Mucosa of descending colon (tissue), 3 donors: ENCODE measurements around the gene FAM177A1. TPM values are rescaled to one million over a fixed set of nuclear protein-coding genes. Genes with fewer than 3 reads are reported as not detected.

ENCODE experiments used
- ATAC-seq: fragments of 200-7000 bp; cut with Tn5 transposase; one replicate; pipeline ENCODE4 v1.9.1; 2020; ENCODE audit warnings: mild to moderate bottlenecking, moderate library complexity
- DNase-seq, 3 donors: peaks; one replicate each; pipeline ENCODE4 v3.0.0-alpha.2; 2020
- H3K36me3 ChIP-seq: fragments of 200-600 bp; one replicate; pipeline ENCODE4 v1.8.0; 2021; ENCODE audit warnings: low read depth, mild to moderate bottlenecking
- H3K4me1 ChIP-seq: fragments of 200-600 bp; one replicate; pipeline ENCODE4 v1.8.0; 2021; ENCODE audit warnings: low read depth, mild to moderate bottlenecking
- H3K4me3 ChIP-seq: fragments of 200-600 bp; one replicate; pipeline ENCODE4 v1.8.0; 2021; ENCODE audit warnings: mild to moderate bottlenecking
- H3K9me3 ChIP-seq: fragments of 200-600 bp; one replicate; pipeline ENCODE4 v1.8.0; 2021; ENCODE audit warnings: mild to moderate bottlenecking
- intact Hi-C, 2 donors: fragments of 100-400 bp; cut with DNase I in 1 of 2; cut with micrococcal nuclease in 1 of 2; formaldehyde crosslinking; loops; one replicate each; pipeline versions ENCODE4 v1.11.0 to v1.11.1; 2022; cut with DNase I, micrococcal nuclease
- long read RNA-seq, 2 donors: library from polyadenylated mRNA; unstranded; transcript quantifications; one replicate each; pipeline ENCODE4 v2.0.0, GENCODE V29; 2019 to 2021
- total RNA-seq, 3 donors: library from RNA; stranded (reverse); fragmentation: NEBNext Ultra II Directional in 2 of 3; extraction: Animal tissue kit (Norgen Biotek cat#: 25700) in 2 of 3; gene quantifications; one replicate each; pipeline versions ENCODE4 v1.2.1 to v1.2.4, GENCODE V29; 2021 to 2023
- TF ChIP-seq, protein P1 (sequence below): fragments of 200-600 bp; IDR thresholded peaks from one replicate; pipeline ENCODE4 v1.8.0; 2022; ENCODE audit warnings: antibody characterized with exemption, mild to moderate bottlenecking
- donor health status: DM: no; HTN: no; CAD: no; lungs with moderate emphysema.
- donor health status: DM: no; HTN: no; CAD: no.
- donor health status: DM: no; HTN: yes; CAD: no.

The FAM177A1 gene
- total RNA-seq = 100 to 1,000 TPM in 2 of 3 donors, 10 to 100 TPM in 1; 98.1 to 152 (median 142) TPM
- long read RNA-seq, donor 1, transcript FAM177A1-202 (6 exons, 858 nt) = major isoform, 34 of 107 reads
- long read RNA-seq, donor 1, transcript FAM177A1-201 (5 exons, 2,927 nt) = minor isoform, 31 of 107 reads
- long read RNA-seq, donor 1, transcript FAM177A1-207 (2 exons, 540 nt) = minor isoform, 8 of 107 reads
- long read RNA-seq, donor 1, partial matches to known transcripts = 20 of 107 reads
- long read RNA-seq, donor 1, other reads (novel, unspliced or antisense) = 14 of 107 reads
- long read RNA-seq, donor 2, transcript FAM177A1-202 (6 exons, 858 nt) = minor isoform, 15 of 99 reads
- long read RNA-seq, donor 2, transcript FAM177A1-207 (2 exons, 540 nt) = minor isoform, 16 of 99 reads
- long read RNA-seq, donor 2, transcript FAM177A1-201 (5 exons, 2,927 nt) = major isoform, 29 of 99 reads
- long read RNA-seq, donor 2, partial matches to known transcripts = 16 of 99 reads
- long read RNA-seq, donor 2, other reads (novel, unspliced or antisense) = 22 of 99 reads

- ATAC-seq (peak; percentile 96), DNase-seq (peak; percentile 99 to 100 (median 100))
- no peaks in the 10 kb centered on the region for H3K36me3 ChIP-seq
- peak within 1 kb of the TSS; percentile 67 for H3K4me3 ChIP-seq
- no peaks in the 10 kb centered on the region for H3K9me3 ChIP-seq
- intact Hi-C loops = no loop called here
- TF ChIP-seq, protein P1, sequence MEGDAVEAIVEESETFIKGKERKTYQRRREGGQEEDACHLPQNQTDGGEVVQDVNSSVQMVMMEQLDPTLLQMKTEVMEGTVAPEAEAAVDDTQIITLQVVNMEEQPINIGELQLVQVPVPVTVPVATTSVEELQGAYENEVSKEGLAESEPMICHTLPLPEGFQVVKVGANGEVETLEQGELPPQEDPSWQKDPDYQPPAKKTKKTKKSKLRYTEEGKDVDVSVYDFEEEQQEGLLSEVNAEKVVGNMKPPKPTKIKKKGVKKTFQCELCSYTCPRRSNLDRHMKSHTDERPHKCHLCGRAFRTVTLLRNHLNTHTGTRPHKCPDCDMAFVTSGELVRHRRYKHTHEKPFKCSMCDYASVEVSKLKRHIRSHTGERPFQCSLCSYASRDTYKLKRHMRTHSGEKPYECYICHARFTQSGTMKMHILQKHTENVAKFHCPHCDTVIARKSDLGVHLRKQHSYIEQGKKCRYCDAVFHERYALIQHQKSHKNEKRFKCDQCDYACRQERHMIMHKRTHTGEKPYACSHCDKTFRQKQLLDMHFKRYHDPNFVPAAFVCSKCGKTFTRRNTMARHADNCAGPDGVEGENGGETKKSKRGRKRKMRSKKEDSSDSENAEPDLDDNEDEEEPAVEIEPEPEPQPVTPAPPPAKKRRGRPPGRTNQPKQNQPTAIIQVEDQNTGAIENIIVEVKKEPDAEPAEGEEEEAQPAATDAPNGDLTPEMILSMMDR = no peak
- H3K4me1 ChIP-seq = peaks cover 23% of the 10 kb centered on the region
These were observed at the start of gene FAM177A1 for GRCh38 chr14:35046048-35046750. TSS of gene FAM177A1 (plus strand) at chr14:35046272. CDS start at chr14:35046464, 192 bp downstream.

- intact Hi-C loops = no loop called here
- no peaks in the 10 kb centered on the region for H3K36me3 ChIP-seq
- DNase-seq (no peak), ATAC-seq (no peak)
- H3K4me3 ChIP-seq = no peak overlapping the region
- H3K4me1 ChIP-seq = no peaks in the 10 kb centered on the region
- TF ChIP-seq, protein P1 = no peak
- no peaks in the 10 kb centered on the region for H3K9me3 ChIP-seq
These were observed 48.3 kb upstream of the FAM177A1 start for GRCh38 chr14:34997762-34998161.

DNA sequence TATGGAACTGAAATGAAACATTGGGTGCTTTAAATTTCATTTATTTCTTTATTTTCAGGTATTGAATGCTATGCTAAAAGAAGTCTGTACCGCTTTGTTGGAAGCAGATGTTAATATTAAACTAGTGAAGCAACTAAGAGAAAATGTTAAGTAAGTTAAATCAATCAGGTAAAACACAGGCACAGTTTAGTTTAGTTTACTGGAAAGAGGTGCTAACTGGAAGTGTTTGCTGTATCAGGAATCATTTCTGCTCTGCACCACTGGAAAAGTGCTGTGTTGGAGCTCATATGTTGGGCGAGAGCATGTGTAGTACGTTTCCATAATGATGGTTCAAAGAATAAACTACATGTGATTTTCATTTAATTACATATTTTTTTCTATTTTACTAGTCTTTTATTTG lies 46.6 kb upstream of the FAM177A1 start:
- no peaks in the 10 kb centered on the region for H3K36me3 ChIP-seq
- intact Hi-C loops = no loop called here

GRCh38 chr14:35001621-35002020 lies 44.5 kb upstream of the FAM177A1 start:
- DNase-seq = no peak
- TF ChIP-seq, protein P1 = no peak
- no peaks in the 10 kb centered on the region for H3K4me1 ChIP-seq
- intact Hi-C loops = no loop called here
- no peaks in the 10 kb centered on the region for H3K9me3 ChIP-seq
- no peaks in the 10 kb centered on the region for H3K36me3 ChIP-seq
- ATAC-seq = no peak
- H3K4me3 ChIP-seq = no peak overlapping the region

More for the DNA sequence above, 46.6 kb upstream of the FAM177A1 start:
- DNase-seq (no peak), ATAC-seq (no peak)
- no peaks in the 10 kb centered on the region for H3K4me1 ChIP-seq
- H3K9me3 ChIP-seq = no peaks in the 10 kb centered on the region
- no peak overlapping the region for H3K4me3 ChIP-seq
- TF ChIP-seq, protein P1 = no peak

- Histone ChIP-seq H3K4me1 (no peaks in the 10 kb centered on the region), H3K36me3 (peaks cover 4% of the 10 kb centered on the region), H3K9me3 (no peaks in the 10 kb centered on the region), H3K4me3 (no peak overlapping the region)
- TF ChIP-seq, protein P1 = no peak
- ATAC-seq = peak; percentile 33
- no peak for DNase-seq
- intact Hi-C loops = no loop called here
These were observed 41.2 kb upstream of the FAM177A1 start for GRCh38 chr14:35004839-35005238.
